HG03280 (cell line): Measurements from ENCODE around the gene PRRC2A.
A peak's percentile ranks its signal among the peaks of the same experiment; 100 is the strongest.

Experiments used
- ATAC-seq: cut with Tn5 transposase; IDR thresholded peaks from one replicate; pipeline ENCODE4 v1.9.1; 2021; ENCODE audit warnings: mild to moderate bottlenecking, moderate library complexity; ENCODE audit not compliant: unreplicated experiment

Gene PRRC2A

GRCh38 chr6:31643818-31644454 is 23.4 kb downstream of the PRRC2A start:
- no peak for ATAC-seq

DNA sequence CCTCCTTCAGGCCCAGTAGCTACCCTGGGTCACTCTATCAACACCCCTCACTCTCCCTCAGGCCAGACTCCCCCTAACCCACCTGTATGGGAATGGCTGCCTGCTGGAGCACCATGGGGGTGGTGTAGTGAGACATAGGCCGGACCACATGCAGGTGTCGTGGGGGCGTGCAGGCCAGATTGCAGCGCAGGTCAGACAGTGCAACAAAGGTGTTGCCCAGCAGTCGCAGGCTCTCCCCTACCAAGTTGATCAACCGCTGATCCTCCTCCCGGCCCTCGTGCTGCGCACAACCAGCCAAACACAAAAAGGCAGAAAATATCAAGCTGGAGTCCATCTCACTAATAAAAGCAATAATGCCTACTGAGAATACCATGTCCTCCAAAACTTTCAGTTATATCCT is 24.8 kb downstream of the PRRC2A start:
- ATAC-seq: no peak

DNA sequence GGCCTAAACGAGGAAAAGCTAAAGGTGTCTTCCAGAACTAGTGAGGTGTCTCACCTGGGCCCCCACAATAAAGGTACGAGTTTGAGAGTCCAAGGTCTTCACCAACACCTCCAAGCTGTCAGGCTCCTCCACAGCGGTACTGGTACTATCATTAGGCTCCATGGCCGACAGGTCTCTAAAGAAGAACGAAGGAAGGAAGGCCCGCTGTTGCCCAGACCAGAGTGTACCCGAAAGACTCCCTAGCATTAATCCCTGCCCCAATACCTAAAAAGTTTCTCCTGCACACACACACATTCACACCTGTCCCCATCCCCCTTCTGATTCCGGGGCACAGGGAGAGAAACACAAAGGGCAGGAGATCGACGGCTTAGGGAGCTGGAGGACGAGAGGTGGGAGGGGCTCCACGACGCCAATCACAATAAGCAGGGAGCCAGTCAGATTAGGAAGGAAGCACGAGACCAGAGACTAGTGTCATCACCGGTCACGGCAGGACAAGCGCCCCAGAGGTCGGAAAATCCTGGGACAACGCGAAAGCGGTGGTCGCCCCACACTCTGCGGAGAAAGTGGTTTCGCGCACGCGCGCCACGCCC is 31.2 kb downstream of the PRRC2A start:
- ATAC-seq: peak; percentile 20

GRCh38 chr6:31652925-31653724 is 32.6 kb downstream of the PRRC2A start:
- ATAC-seq: peak; percentile 62

GRCh38 chr6:31654574-31655348 is 34.2 kb downstream of the PRRC2A start:
- no peak for ATAC-seq

- ATAC-seq: no peak
These were observed 35.1 kb downstream of the PRRC2A start, which contains the start of gene APOM for GRCh38 chr6:31655349-31656237. Gene APOM, plus strand, starts transcription at chr6:31655894. Its CDS starts 73 bp downstream, at chr6:31655967.

- no peak for ATAC-seq
These were observed 37.1 kb downstream of the PRRC2A start for GRCh38 chr6:31657406-31658157.

DNA sequence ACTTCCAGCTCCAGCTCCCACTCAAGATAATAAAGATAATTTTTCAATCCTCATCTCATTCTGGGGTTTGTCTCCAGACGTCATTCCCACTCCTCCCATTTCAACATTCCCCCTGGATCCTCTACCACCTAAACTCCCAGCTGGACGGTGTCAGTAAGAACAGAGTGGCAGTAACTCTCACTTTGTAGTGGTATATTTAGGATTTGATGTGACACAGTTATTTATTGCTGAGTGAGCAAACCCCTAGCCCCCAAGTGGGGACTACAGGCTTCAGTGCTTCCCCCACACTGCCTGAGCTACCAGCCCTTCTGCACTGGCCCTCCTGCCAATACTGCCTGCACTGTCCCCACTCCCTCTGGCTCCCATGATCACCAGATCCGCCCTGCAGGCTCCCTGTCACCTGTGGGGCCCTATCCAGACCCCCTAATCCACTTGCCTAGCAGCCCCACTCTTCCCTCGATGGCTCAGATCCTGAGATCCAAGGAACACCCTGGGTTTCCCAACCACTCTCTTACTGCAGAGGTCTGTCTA is 37.7 kb downstream of the PRRC2A start:
- ATAC-seq: no peak

- no peak for ATAC-seq
These were observed 38.6 kb downstream of the PRRC2A start for GRCh38 chr6:31658983-31659648.

GRCh38 chr6:31659649-31660380 is 39.3 kb downstream of the PRRC2A start:
- ATAC-seq: no peak

- ATAC-seq: peak; percentile 53
These were observed 40.1 kb downstream of the PRRC2A start, which contains the start of gene C6orf47 for GRCh38 chr6:31660381-31661261. Gene C6orf47, minus strand, starts transcription at chr6:31660778. Its CDS starts 831 bp downstream, at chr6:31659947.

- ATAC-seq: no peak
These were observed 41.0 kb downstream of the PRRC2A start for GRCh38 chr6:31661262-31662123.

DNA sequence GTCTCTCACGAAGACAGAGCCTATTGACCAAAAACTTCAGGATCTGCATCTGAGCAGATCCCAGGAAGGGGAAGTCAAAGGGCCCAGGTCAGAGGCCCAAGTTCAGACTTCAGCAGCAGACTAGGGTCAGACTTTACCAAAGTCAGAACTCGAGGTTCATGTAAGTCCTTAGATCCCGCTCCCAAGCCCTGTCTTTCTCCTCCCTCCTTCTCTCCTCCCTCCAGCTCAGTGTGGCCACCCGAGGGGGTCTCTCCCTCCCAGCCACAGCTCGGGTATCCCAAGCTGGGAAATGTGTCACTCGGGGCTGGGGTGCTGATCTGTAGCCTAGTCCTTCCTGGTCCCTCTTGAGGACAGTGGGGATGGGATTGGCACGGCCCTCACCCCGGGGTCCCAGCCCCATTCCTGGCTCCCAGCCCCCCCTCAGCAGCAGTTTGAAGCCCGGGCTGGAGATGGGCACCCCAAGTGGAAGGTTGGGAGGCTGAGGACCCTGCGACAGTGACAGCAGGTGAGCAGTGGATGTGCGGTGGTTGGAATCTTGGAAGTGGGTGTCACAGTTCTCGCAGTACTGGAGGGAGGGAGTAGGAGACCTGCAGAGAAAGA is 41.7 kb downstream of the PRRC2A start:
- ATAC-seq: no peak

GRCh38 chr6:31663126-31663960 is 42.8 kb downstream of the PRRC2A start:
- no peak for ATAC-seq
